H1 (cell line): Measurements from ENCODE around the gene GALNT15. TPM values are rescaled to one million over a fixed set of nuclear protein-coding genes. Genes with fewer than 3 reads are reported as not detected.

ENCODE experiments used
- CTCF ChIA-PET: fragments of 300-600 bp; sonication (Branson Sonifier 250); formaldehyde crosslinking; loops from one replicate; lab custom pipeline; 2021; ENCODE audit not compliant: partially characterized antibody; lab: Charles Lee
- POLR2A ChIA-PET: fragments of 300-600 bp; sonication (Branson Sonifier 250); formaldehyde crosslinking; loops from one replicate; lab custom pipeline; 2021; ENCODE audit warnings: inconsistent platforms; ENCODE audit not compliant: partially characterized antibody; lab: Charles Lee
- DNase-seq, 2 experiments: peaks; one replicate each; pipeline versions ENCODE4 v3.0.0 to v3.0.0-alpha.2; 2010 to 2022; ENCODE audit warnings: low spot score in 2 of 2, low read depth in 1 of 2, mixed read lengths in 1 of 2
- FAIRE-seq: peaks from 2 replicates; lab custom pipeline; 2011; peaks lifted over from hg19 to GRCh38; lab: Jason Lieb, UNC
- H2AFZ ChIP-seq: 2 replicates; pipeline ENCODE4 v1.8.1; 2012; ENCODE audit warnings: low read length, inconsistent platforms
- H2AK5ac ChIP-seq: 2 replicates; pipeline ENCODE4 v1.6.1; 2013; ENCODE audit warnings: low read depth, low read length
- H2BK120ac ChIP-seq: replicated peaks from 2 replicates; pipeline ENCODE3; 2013; ENCODE audit warnings: low read depth, low read length, inconsistent platforms
- H2BK12ac ChIP-seq: 2 replicates; pipeline ENCODE4 v1.6.1; 2013; ENCODE audit warnings: low read depth, low read length
- H2BK15ac ChIP-seq: 2 replicates; pipeline ENCODE4 v1.6.1; 2013; ENCODE audit warnings: low read length
- H2BK20ac ChIP-seq: 2 replicates; pipeline ENCODE4 v1.6.1; 2013; ENCODE audit warnings: low read length
- H2BK5ac ChIP-seq: 2 replicates; pipeline ENCODE4 v1.6.1; 2013; ENCODE audit warnings: low read depth, low read length
- H3K14ac ChIP-seq: 2 replicates; pipeline ENCODE4 v1.6.1; 2013; ENCODE audit warnings: inconsistent platforms; ENCODE audit not compliant: insufficient read length
- H3K18ac ChIP-seq: 2 replicates; pipeline ENCODE4 v1.6.1; 2013; ENCODE audit warnings: low read length; ENCODE audit errors: extremely low read depth
- H3K23ac ChIP-seq: 2 replicates; pipeline ENCODE4 v1.6.1; 2013; ENCODE audit warnings: inconsistent platforms; ENCODE audit not compliant: insufficient read length
- H3K23me2 ChIP-seq: 2 replicates; pipeline ENCODE4 v1.6.1; 2013; ENCODE audit warnings: low read depth, low read length
- H3K27ac ChIP-seq: 2 replicates; pipeline ENCODE4 v1.6.1; 2011; ENCODE audit warnings: low read depth, low read length, inconsistent platforms
- H3K27me3 ChIP-seq, 4 experiments: replicated peaks in 1 of 4; 1 replicate in 1 of 4; 2 replicates in 3 of 4; pipeline versions ENCODE4 v1.6.1 to v1.8.1; 2011 to 2013; ENCODE audit warnings: low read length in 3 of 4, mild to moderate bottlenecking in 3 of 4, inconsistent platforms in 2 of 4, mixed read lengths in 2 of 4, moderate library complexity in 1 of 4; ENCODE audit not compliant: control insufficient read depth in 3 of 4, insufficient read depth in 3 of 4; ENCODE audit errors: extremely low read depth in 1 of 4
- H3K36me3 ChIP-seq, 4 experiments: 2 replicates each; pipeline versions ENCODE4 v1.6.1 to v1.8.1; 2011 to 2013; ENCODE audit warnings: mild to moderate bottlenecking in 4 of 4, low read length in 3 of 4, moderate library complexity in 2 of 4, control low read depth in 1 of 4, inconsistent platforms in 1 of 4; ENCODE audit not compliant: insufficient read depth in 4 of 4, control insufficient read depth in 2 of 4
- H3K4ac ChIP-seq: replicated peaks from 2 replicates; pipeline ENCODE3; 2013; ENCODE audit warnings: low read length, low read depth, mixed read lengths, inconsistent platforms; ENCODE audit not compliant: insufficient read length
- H3K4me1 ChIP-seq, 4 experiments: replicated peaks in 1 of 4; 1 replicate in 1 of 4; 2 replicates in 3 of 4; pipeline versions ENCODE4 v1.6.1 to v1.8.1; 2011 to 2013; ENCODE audit warnings: low read length in 3 of 4, inconsistent platforms in 2 of 4, mixed read lengths in 1 of 4; ENCODE audit not compliant: insufficient read depth in 4 of 4, control insufficient read depth in 3 of 4
- H3K4me2 ChIP-seq, 2 experiments: 2 replicates each; pipeline versions ENCODE4 v1.6.1 to v1.8.1; 2011 to 2013; ENCODE audit warnings: low read depth in 2 of 2, low read length in 2 of 2, control low read depth in 1 of 2, inconsistent platforms in 1 of 2, mild to moderate bottlenecking in 1 of 2; ENCODE audit not compliant: insufficient read depth in 1 of 2
- H3K4me3 ChIP-seq, 4 experiments: fragments of 200-600, 300-600 bp in 1 of 4; sonication (generic), shearing (Covaris generic), sonication (Bioruptor Twin) in 1 of 4; 2 replicates each; pipeline versions ENCODE4 v1.5.1 to v1.8.1; 2011 to 2016; ENCODE audit warnings: low read length in 4 of 4, low read depth in 3 of 4, control low read depth in 2 of 4, inconsistent platforms in 2 of 4, mild to moderate bottlenecking in 2 of 4, mixed read lengths in 1 of 4, moderate library complexity in 1 of 4; ENCODE audit not compliant: insufficient read depth in 2 of 4; ENCODE audit errors: extremely low read depth in 1 of 4
- H3K56ac ChIP-seq: replicated peaks from 2 replicates; pipeline ENCODE3; 2013; ENCODE audit warnings: low read depth, mild to moderate bottlenecking, mixed read lengths, low read length, inconsistent platforms; ENCODE audit not compliant: insufficient read length
- H3K79me1 ChIP-seq: 2 replicates; pipeline ENCODE4 v1.6.1; 2013; ENCODE audit warnings: low read depth, low read length, control low read depth
- H3K79me2 ChIP-seq, 2 experiments: 2 replicates each; pipeline versions ENCODE4 v1.6.1 to v1.8.1; 2012 to 2013; ENCODE audit warnings: low read length in 2 of 2, mild to moderate bottlenecking in 2 of 2, inconsistent platforms in 1 of 2; ENCODE audit not compliant: insufficient read depth in 2 of 2, control insufficient read depth in 1 of 2
- H3K9ac ChIP-seq, 4 experiments: replicated peaks in 1 of 4; 1 replicate in 1 of 4; 2 replicates in 3 of 4; pipeline versions ENCODE4 v1.6.1 to v1.8.1; 2011 to 2013; ENCODE audit warnings: low read depth in 3 of 4, low read length in 3 of 4, control low read depth in 2 of 4, mild to moderate bottlenecking in 2 of 4, moderate library complexity in 2 of 4, inconsistent platforms in 1 of 4; ENCODE audit errors: extremely low read depth in 1 of 4
- H3K9me3 ChIP-seq, 2 experiments: 2 replicates each; pipeline versions ENCODE4 v1.6.1 to v1.8.1; 2012 to 2013; ENCODE audit warnings: mild to moderate bottlenecking in 2 of 2, moderate library complexity in 2 of 2, control low read depth in 1 of 2, inconsistent platforms in 1 of 2, low read depth in 1 of 2, low read length in 1 of 2, mixed read lengths in 1 of 2; ENCODE audit not compliant: insufficient read depth in 2 of 2
- H4K20me1 ChIP-seq, 2 experiments: replicated peaks in 1 of 2; 2 replicates each; pipeline versions ENCODE3 to v1.8.1; 2011 to 2013; ENCODE audit warnings: inconsistent platforms in 2 of 2, low read length in 2 of 2, mild to moderate bottlenecking in 1 of 2; ENCODE audit not compliant: insufficient read depth in 2 of 2, control insufficient read depth in 1 of 2
- H4K5ac ChIP-seq: 2 replicates; pipeline ENCODE4 v1.6.1; 2013; ENCODE audit warnings: low read length, low read depth, mixed read lengths, inconsistent platforms; ENCODE audit not compliant: insufficient read length
- H4K8ac ChIP-seq: 2 replicates; pipeline ENCODE4 v1.8.0; 2013; ENCODE audit warnings: mild to moderate bottlenecking, moderate library complexity, low read length, inconsistent platforms; ENCODE audit not compliant: insufficient read depth; ENCODE audit errors: extremely low read depth
- H4K91ac ChIP-seq: replicated peaks from 2 replicates; pipeline ENCODE3; 2013; ENCODE audit warnings: low read length, mixed read lengths, inconsistent platforms; ENCODE audit not compliant: insufficient read length
- WGBS, 2 experiments: shearing (Covaris generic) in 1 of 2; methylation state at CpG; one replicate each; pipeline versions ENCODE4 v1.1.6 to v1.1.7; 2013 to 2015; ENCODE audit warnings: low lambda C conversion rate in 2 of 2, mixed read lengths in 2 of 2, inconsistent platforms in 1 of 2, low coverage in 1 of 2, missing lambda C conversion rate in 1 of 2; ENCODE audit not compliant: insufficient replicate concordance in 2 of 2, insufficient coverage in 1 of 2, insufficient read length in 1 of 2; ENCODE audit errors: extremely low coverage in 1 of 2, missing lambda C conversion rate in 1 of 2; 5-methylcytosine and 5-hydroxymethylcytosine counted together
- polyA plus RNA-seq, 7 experiments: library from polyadenylated mRNA; depleted of rRNA in 3 of 7; stranded (reverse) in 5 of 7; unstranded in 2 of 7; fragments of >200 nt in 5 of 7; fragments of 200-250 nt in 2 of 7; gene quantifications; 1 replicate in 5 of 7; 2 replicates in 1 of 7; 4 replicates in 1 of 7; pipeline versions ENCODE4 v1.2.1 to v1.2.3, GENCODE V29; 2011 to 2013; ENCODE audit warnings: missing spikeins in 2 of 7, mixed read lengths in 2 of 7
- total RNA-seq: library from RNA; stranded (reverse); fragmentation: NEBNext Ultra II Directional; extraction: Animal tissue kit (Norgen Biotek cat#: 25700); gene quantifications from 2 replicates; pipeline ENCODE4 v1.2.1, GENCODE V29; 2021

Gene GALNT15
- total and polyA plus RNA-seq, 2 of the 8 experiments (the other 6 are each of a cell fraction or from before 2014, with no cell fraction given) = 0.02 TPM; not detected in 1

DNA sequence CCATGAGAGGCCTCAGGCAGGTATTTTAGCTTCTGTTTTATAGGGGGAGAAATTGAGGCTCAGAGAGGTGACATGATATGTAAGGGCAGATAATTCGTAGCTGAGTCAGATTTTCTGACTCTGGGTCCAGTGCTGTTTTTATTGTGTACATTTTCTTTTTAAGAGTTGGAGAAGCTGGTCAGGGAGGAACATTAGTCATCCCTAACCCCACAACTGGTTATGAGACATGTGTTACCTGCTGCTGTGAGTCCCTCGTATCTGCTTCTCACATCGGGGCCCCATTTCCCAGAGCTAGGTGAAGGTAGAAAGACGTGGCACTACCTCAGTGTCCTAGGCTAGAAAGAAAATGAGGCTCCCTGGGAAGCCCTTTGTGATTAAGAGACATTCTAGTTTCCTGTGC lies 28.6 kb downstream of the GALNT15 start:
- H3K23ac ChIP-seq = no peak overlapping the region

More for the DNA sequence above, 28.6 kb downstream of the GALNT15 start:
- no peak overlapping the region for H2BK12ac ChIP-seq
- no peak overlapping the region for H3K14ac ChIP-seq
- H2AFZ ChIP-seq = peak overlapping the region; percentile 94
- no peak overlapping the region for H2AK5ac ChIP-seq
- H3K9me3 ChIP-seq = no peaks in the 10 kb centered on the region
- no peak overlapping the region for H3K18ac ChIP-seq
- no peak overlapping the region; a peak in 1 of 4 replicates for H3K4me2 ChIP-seq
- no peak overlapping the region for H2BK20ac ChIP-seq
- 81% methylated on average over 4 of the region's 4 CpGs; no CpG with 5 or more reads in 1 of the 2 experiments for WGBS, 2 experiments
- H4K8ac ChIP-seq = no peak overlapping the region
- POLR2A ChIA-PET = no interaction called here
- H3K56ac ChIP-seq = no peak overlapping the region
- no peaks in the 10 kb centered on the region for H3K79me1 ChIP-seq
- DNase-seq = no peak
- H4K91ac ChIP-seq = no peak overlapping the region
- H4K20me1 ChIP-seq = no peaks in the 10 kb centered on the region
- H3K4ac ChIP-seq = no peak overlapping the region
- no peaks in the 10 kb centered on the region; a peak in 1 of 7 replicates for H3K27me3 ChIP-seq
- H4K5ac ChIP-seq = no peak overlapping the region
- no peak overlapping the region for H2BK5ac ChIP-seq
- no peak for FAIRE-seq
- H2BK15ac ChIP-seq = no peak overlapping the region
- H3K9ac ChIP-seq = no peak overlapping the region
- no peak overlapping the region for H3K4me3 ChIP-seq
- CTCF ChIA-PET = interaction anchor here (0.5 to 1.6 kb wide), 3 partner anchors 11 to 502 kb away, joined by 3 to 8 read pairs (median 5); no protein-coding TSS in a partner anchor
- no peak overlapping the region for H3K27ac ChIP-seq
- no peaks in the 10 kb centered on the region for H3K36me3 ChIP-seq
- no peaks in the 10 kb centered on the region for H3K23me2 ChIP-seq
- peaks cover 0 to 7% (median 3%) of the 10 kb centered on the region in 4 experiments; a peak in 4 of 7 replicates for H3K4me1 ChIP-seq
- no peak overlapping the region for H2BK120ac ChIP-seq
- H3K79me2 ChIP-seq = no peaks in the 10 kb centered on the region
